HepG2 (cell line): ENCODE data around the gene RCAN2. TPM values are rescaled to one million over a fixed set of nuclear protein-coding genes. Genes with fewer than 3 reads are reported as not detected.

Experiments
- ATAC-seq: fragments of 200-7000 bp; cut with Tn5 transposase; 3 replicates; pipeline ENCODE4 v1.9.1; 2020; ENCODE audit warnings: mild to moderate bottlenecking, moderate library complexity
- BruUV-seq: library from RNA; stranded (reverse); fragments of 400-500 nt; replicated peaks from 2 replicates; lab custom pipeline; 2021; lab: Mats Ljungman, UMichigan
- CTCF ChIA-PET: fragments of 300-600 bp; formaldehyde crosslinking; extraction: SDS; loops from one replicate; lab custom pipeline; 2021; ENCODE audit warnings: low total read pairs, inconsistent platforms, low intra/inter-chr PET ratio; lab: Yijun Ruan, JAX
- POLR2A ChIA-PET: fragments of 350-600 bp; sonication (Branson Sonifier 250); formaldehyde crosslinking; loops from one replicate; lab custom pipeline; 2020; ENCODE audit warnings: antibody characterized with exemption, inconsistent platforms; lab: Yijun Ruan, JAX
- DNase-seq: peaks from one replicate; pipeline ENCODE4 v3.0.0-alpha.2; 2015; ENCODE audit warnings: low spot score
- FAIRE-seq: peaks from 3 replicates; lab custom pipeline; 2011; peaks lifted over from hg19 to GRCh38; lab: Jason Lieb, UNC
- H2AFZ ChIP-seq: one replicate; pipeline ENCODE4 v1.6.1; 2011; ENCODE audit warnings: low read length, inconsistent platforms
- H3K27ac ChIP-seq: fragments of 300-600 bp; 3 replicates; pipeline ENCODE4 v1.8.0; 2011; ENCODE audit warnings: mixed run types, mild to moderate bottlenecking, mixed read lengths, low read length, inconsistent platforms; ENCODE audit not compliant: insufficient read depth; ENCODE audit errors: extremely low read length
- H3K27me3 ChIP-seq, 2 experiments: fragments of 200-600 bp in 1 of 2; 2 replicates in 1 of 2; 3 replicates in 1 of 2; pipeline versions ENCODE4 v1.6.0 to v1.8.0; 2011; ENCODE audit warnings: low read length in 2 of 2, mild to moderate bottlenecking in 2 of 2, moderate library complexity in 2 of 2, inconsistent platforms in 1 of 2; ENCODE audit not compliant: insufficient read depth in 2 of 2, control insufficient read depth in 1 of 2
- H3K36me3 ChIP-seq, 2 experiments: fragments of 200-600 bp in 1 of 2; replicated peaks in 1 of 2; 2 replicates in 1 of 2; 3 replicates in 1 of 2; pipeline versions ENCODE4 v1.5.1 to v1.8.0; 2011; ENCODE audit warnings: low read length in 2 of 2, inconsistent platforms in 1 of 2; ENCODE audit not compliant: insufficient read depth in 2 of 2, control insufficient read depth in 1 of 2
- H3K4me1 ChIP-seq: 2 replicates; pipeline ENCODE4 v1.5.1; 2012; ENCODE audit warnings: low read length, inconsistent platforms; ENCODE audit not compliant: insufficient read depth
- H3K4me2 ChIP-seq: 2 replicates; pipeline ENCODE4 v1.6.0; 2011; ENCODE audit warnings: low read depth, low read length, inconsistent platforms
- H3K4me3 ChIP-seq, 3 experiments: fragments of 200-600 bp in 1 of 3; sonication (generic), shearing (Covaris generic) in 1 of 3; replicated peaks in 1 of 3; 2 replicates each; pipeline ENCODE4 v1.5.1; 2011 to 2016; ENCODE audit warnings: low read length in 3 of 3, inconsistent platforms in 2 of 3, low read depth in 2 of 3, mild to moderate bottlenecking in 2 of 3, control low read depth in 1 of 3, mixed read lengths in 1 of 3; ENCODE audit not compliant: insufficient read depth in 1 of 3
- H3K79me2 ChIP-seq: one replicate; pipeline ENCODE4 v1.6.1; 2011; ENCODE audit warnings: low read length, inconsistent platforms; ENCODE audit not compliant: insufficient read depth
- H3K9ac ChIP-seq: 2 replicates; pipeline ENCODE4 v1.6.0; 2011; ENCODE audit warnings: mild to moderate bottlenecking, low read depth, low read length, inconsistent platforms; ENCODE audit not compliant: insufficient read depth
- H3K9me3 ChIP-seq: 2 replicates; pipeline ENCODE4 v1.5.1; 2012; ENCODE audit warnings: mild to moderate bottlenecking, low read length
- H4K20me1 ChIP-seq: 2 replicates; pipeline ENCODE4 v1.6.0; 2011; ENCODE audit warnings: inconsistent platforms, mild to moderate bottlenecking, low read length, moderate library complexity; ENCODE audit not compliant: insufficient read depth
- ATM ChIP-seq: fragments of 450-650 bp; IDR thresholded peaks from 2 replicates; pipeline ENCODE4 v1.7.1; 2017; ENCODE audit warnings: mild to moderate bottlenecking, borderline replicate concordance
- EED ChIP-seq: sonication (generic); formaldehyde crosslinking; IDR thresholded peaks from 2 replicates; pipeline ENCODE4 v1.5.0; 2020; ENCODE audit warnings: mild to moderate bottlenecking, missing genetic modification reagents
- HDAC2 ChIP-seq: sonication (generic); formaldehyde crosslinking; IDR thresholded peaks from 2 replicates; pipeline ENCODE4 v1.4.0; 2020; ENCODE audit warnings: missing genetic modification reagents
- ISX ChIP-seq: sonication (generic); formaldehyde crosslinking; conservative IDR thresholded peaks from 2 replicates; pipeline ENCODE4 v1.5.0; 2020; ENCODE audit warnings: missing genetic modification reagents
- KDM1A ChIP-seq: IDR thresholded peaks from 2 replicates; pipeline ENCODE4 v1.6.1; 2016; ENCODE audit warnings: missing compliant biosample characterization
- MATR3 ChIP-seq: sonication (generic); formaldehyde crosslinking; IDR thresholded peaks from 2 replicates; pipeline ENCODE4 v1.4.0; 2020; ENCODE audit warnings: missing genetic modification reagents
- PCBP2 ChIP-seq: fragments of 200-400 bp; formaldehyde crosslinking; optimal IDR thresholded peaks from 2 replicates; pipeline ENCODE3; 2018; ENCODE audit warnings: low read length, low read depth; ENCODE audit not compliant: poor library complexity, severe bottlenecking
- PHF8 ChIP-seq: sonication (generic); formaldehyde crosslinking; IDR thresholded peaks from 2 replicates; pipeline ENCODE4 v1.5.0; 2020; ENCODE audit warnings: missing genetic modification reagents
- SOX5 ChIP-seq: IDR thresholded peaks from 2 replicates; pipeline ENCODE4 v1.6.1; 2016; ENCODE audit warnings: borderline replicate concordance
- XBP1 ChIP-seq: sonication (generic); formaldehyde crosslinking; IDR thresholded peaks from 2 replicates; pipeline ENCODE4 v1.5.0; 2020; ENCODE audit warnings: missing genetic modification reagents
- ZNF335 ChIP-seq: sonication (generic); formaldehyde crosslinking; IDR thresholded peaks from 2 replicates; pipeline ENCODE4 v1.4.0; 2020; ENCODE audit warnings: missing genetic modification reagents
- ZNF841 ChIP-seq: sonication (generic); formaldehyde crosslinking; IDR thresholded peaks from 2 replicates; pipeline ENCODE4 v1.8.1; 2023; ENCODE audit warnings: missing genetic modification reagents, borderline replicate concordance
- WGBS: methylation state at CpG from one replicate; pipeline ENCODE4 v1.1.6; 2017; ENCODE audit warnings: low lambda C conversion rate; 5-methylcytosine and 5-hydroxymethylcytosine counted together
- in situ Hi-C: cut with HindIII; loops from 2 replicates; pipeline ENCODE4 v1.10.0; 2017; ENCODE audit warnings: low pct_unique_long_range_greater_than_20kb; ENCODE audit not compliant: extremely low pct_ligation_motif_present
- intact Hi-C: fragments of 100-400 bp; cut with micrococcal nuclease; formaldehyde crosslinking; loops from one replicate; pipeline ENCODE4 v1.10.0; 2022; ENCODE audit not compliant: unreplicated experiment
- polyA plus RNA-seq, 8 experiments: library from polyadenylated mRNA; depleted of rRNA in 3 of 8; stranded (reverse) in 7 of 8; unstranded in 1 of 8; fragments of >200 nt; fragmentation: Illumina TruSeq in 4 of 8; extraction: Trizol in 4 of 8; gene quantifications; 2 replicates each; pipeline versions ENCODE4 v1.2.1 to v1.2.3, GENCODE V29; 2011 to 2016; ENCODE audit warnings: low read depth in 4 of 8, missing spikeins in 1 of 8, mixed read lengths in 1 of 8; ENCODE audit not compliant: insufficient read depth in 1 of 8
- total RNA-seq, 5 experiments: library from RNA; depleted of rRNA; stranded (reverse); fragments of >200 nt; fragmentation: Illumina TruSeq; extraction: Trizol; gene quantifications; 2 replicates each; pipeline ENCODE4 v1.2.3, GENCODE V29; 2016; ENCODE audit warnings: low read depth in 1 of 5
- TF ChIP-seq, protein P1 (sequence below): sonication (generic); formaldehyde crosslinking; IDR thresholded peaks from 2 replicates; pipeline ENCODE4 v1.8.0; 2022; ENCODE audit warnings: missing genetic modification reagents, mild to moderate bottlenecking, borderline replicate concordance
- TF ChIP-seq, protein P2 (sequence below): sonication (generic); formaldehyde crosslinking; IDR thresholded peaks from 2 replicates; pipeline ENCODE4 v1.5.0; 2020; ENCODE audit warnings: mild to moderate bottlenecking, missing genetic modification reagents
- TF ChIP-seq, protein P3 (sequence below): IDR thresholded peaks from 2 replicates; pipeline ENCODE4 v1.6.1; 2016; ENCODE audit warnings: low read depth
- TF ChIP-seq, protein P4 (sequence below): sonication (generic); formaldehyde crosslinking; IDR thresholded peaks from 2 replicates; pipeline ENCODE4 v1.5.0; 2020; ENCODE audit warnings: mild to moderate bottlenecking, missing genetic modification reagents

RCAN2 gene
- total and polyA plus RNA-seq, 2 of the 13 experiments (the other 11 are each of a cell fraction or from before 2014, with no cell fraction given), result not detected

GRCh38 chr6:46509063-46509462, 17.8 kb upstream of the RCAN2 start:
- intact Hi-C loops (no loop called here), in situ Hi-C loops (no loop called here)
- DNase-seq (no peak), ATAC-seq (no peak), FAIRE-seq (no peak)
- 1% methylated on average over 4 of the region's 4 CpGs for WGBS
- BruUV-seq, result no TSS peak
- ChIA-PET CTCF (no interaction called here), POLR2A (no interaction called here)
- no peaks in the 10 kb centered on the region for H3K27me3 ChIP-seq
- no peaks in the 10 kb centered on the region for H3K79me2 ChIP-seq
- no peak overlapping the region for H3K4me2 ChIP-seq
- no peaks in the 10 kb centered on the region for H4K20me1 ChIP-seq
- H3K9me3 ChIP-seq, result no peaks in the 10 kb centered on the region
- no peaks in the 10 kb centered on the region for H3K36me3 ChIP-seq
- no peak overlapping the region for H2AFZ ChIP-seq
- no peaks in the 10 kb centered on the region for H3K4me1 ChIP-seq
- H3K4me3 ChIP-seq, result no peak overlapping the region
- H3K9ac ChIP-seq, result no peak overlapping the region
- TF ChIP-seq EED (CRISPR knock-in tag), result no peak
- TF ChIP-seq SOX5, result no peak
- TF ChIP-seq KDM1A (CRISPR knock-in tag), result no peak
- no peak for TF ChIP-seq ATM
- TF ChIP-seq PCBP2, result no peak
- TF ChIP-seq XBP1, result no peak
- TF ChIP-seq ZNF335 (CRISPR knock-in tag), result no peak
- TF ChIP-seq MATR3 (CRISPR knock-in tag), result no peak
- TF ChIP-seq, protein P1, sequence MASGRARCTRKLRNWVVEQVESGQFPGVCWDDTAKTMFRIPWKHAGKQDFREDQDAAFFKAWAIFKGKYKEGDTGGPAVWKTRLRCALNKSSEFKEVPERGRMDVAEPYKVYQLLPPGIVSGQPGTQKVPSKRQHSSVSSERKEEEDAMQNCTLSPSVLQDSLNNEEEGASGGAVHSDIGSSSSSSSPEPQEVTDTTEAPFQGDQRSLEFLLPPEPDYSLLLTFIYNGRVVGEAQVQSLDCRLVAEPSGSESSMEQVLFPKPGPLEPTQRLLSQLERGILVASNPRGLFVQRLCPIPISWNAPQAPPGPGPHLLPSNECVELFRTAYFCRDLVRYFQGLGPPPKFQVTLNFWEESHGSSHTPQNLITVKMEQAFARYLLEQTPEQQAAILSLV (CRISPR knock-in tag), result no peak
- TF ChIP-seq, protein P2, sequence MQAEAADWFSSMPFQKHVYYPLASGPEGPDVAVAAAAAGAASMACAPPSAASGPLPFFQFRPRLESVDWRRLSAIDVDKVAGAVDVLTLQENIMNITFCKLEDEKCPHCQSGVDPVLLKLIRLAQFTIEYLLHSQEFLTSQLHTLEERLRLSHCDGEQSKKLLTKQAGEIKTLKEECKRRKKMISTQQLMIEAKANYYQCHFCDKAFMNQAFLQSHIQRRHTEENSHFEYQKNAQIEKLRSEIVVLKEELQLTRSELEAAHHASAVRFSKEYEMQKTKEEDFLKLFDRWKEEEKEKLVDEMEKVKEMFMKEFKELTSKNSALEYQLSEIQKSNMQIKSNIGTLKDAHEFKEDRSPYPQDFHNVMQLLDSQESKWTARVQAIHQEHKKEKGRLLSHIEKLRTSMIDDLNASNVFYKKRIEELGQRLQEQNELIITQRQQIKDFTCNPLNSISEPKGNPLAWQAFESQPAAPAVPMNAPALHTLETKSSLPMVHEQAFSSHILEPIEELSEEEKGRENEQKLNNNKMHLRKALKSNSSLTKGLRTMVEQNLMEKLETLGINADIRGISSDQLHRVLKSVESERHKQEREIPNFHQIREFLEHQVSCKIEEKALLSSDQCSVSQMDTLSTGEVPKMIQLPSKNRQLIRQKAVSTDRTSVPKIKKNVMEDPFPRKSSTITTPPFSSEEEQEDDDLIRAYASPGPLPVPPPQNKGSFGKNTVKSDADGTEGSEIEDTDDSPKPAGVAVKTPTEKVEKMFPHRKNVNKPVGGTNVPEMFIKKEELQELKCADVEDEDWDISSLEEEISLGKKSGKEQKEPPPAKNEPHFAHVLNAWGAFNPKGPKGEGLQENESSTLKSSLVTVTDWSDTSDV (CRISPR knock-in tag), result no peak
- TF ChIP-seq ZNF841 (CRISPR knock-in tag), result no peak
- TF ChIP-seq HDAC2 (CRISPR knock-in tag), result no peak
- TF ChIP-seq, protein P3, sequence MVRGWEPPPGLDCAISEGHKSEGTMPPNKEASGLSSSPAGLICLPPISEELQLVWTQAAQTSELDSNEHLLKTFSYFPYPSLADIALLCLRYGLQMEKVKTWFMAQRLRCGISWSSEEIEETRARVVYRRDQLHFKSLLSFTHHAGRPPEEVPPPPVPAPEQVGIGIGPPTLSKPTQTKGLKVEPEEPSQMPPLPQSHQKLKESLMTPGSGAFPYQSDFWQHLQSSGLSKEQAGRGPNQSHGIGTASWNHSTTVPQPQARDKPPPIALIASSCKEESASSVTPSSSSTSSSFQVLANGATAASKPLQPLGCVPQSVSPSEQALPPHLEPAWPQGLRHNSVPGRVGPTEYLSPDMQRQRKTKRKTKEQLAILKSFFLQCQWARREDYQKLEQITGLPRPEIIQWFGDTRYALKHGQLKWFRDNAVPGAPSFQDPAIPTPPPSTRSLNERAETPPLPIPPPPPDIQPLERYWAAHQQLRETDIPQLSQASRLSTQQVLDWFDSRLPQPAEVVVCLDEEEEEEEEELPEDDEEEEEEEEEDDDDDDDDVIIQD (CRISPR knock-in tag), result no peak
- TF ChIP-seq ISX (CRISPR knock-in tag), result no peak
- TF ChIP-seq, protein P4, sequence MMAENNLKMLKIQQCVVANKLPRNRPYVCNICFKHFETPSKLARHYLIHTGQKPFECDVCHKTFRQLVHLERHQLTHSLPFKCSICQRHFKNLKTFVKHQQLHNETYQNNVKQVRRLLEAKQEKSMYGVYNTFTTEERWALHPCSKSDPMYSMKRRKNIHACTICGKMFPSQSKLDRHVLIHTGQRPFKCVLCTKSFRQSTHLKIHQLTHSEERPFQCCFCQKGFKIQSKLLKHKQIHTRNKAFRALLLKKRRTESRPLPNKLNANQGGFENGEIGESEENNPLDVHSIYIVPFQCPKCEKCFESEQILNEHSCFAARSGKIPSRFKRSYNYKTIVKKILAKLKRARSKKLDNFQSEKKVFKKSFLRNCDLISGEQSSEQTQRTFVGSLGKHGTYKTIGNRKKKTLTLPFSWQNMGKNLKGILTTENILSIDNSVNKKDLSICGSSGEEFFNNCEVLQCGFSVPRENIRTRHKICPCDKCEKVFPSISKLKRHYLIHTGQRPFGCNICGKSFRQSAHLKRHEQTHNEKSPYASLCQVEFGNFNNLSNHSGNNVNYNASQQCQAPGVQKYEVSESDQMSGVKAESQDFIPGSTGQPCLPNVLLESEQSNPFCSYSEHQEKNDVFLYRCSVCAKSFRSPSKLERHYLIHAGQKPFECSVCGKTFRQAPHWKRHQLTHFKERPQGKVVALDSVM, result no peak
- TF ChIP-seq PHF8, result no peak
- no peak overlapping the region for H3K27ac ChIP-seq
